ENCODE results near the gene ASCL3.
"Not testable (repeated sequence)": the region's sequence is repeated elsewhere in the genome, so short reads cannot be mapped to it uniquely, and the experiment has no call there.

ASCL3 gene

GRCh38 chr11:8937159-8937558 lies 5.7 kb downstream of the ASCL3 start:
- Histone ChIP-seq H3K36me3 (no peaks in the 10 kb centered on the region), H3K4me3 (ENCODE audit: low read depth, low read length) (no peak overlapping the region), H3K9me3 (no peaks in the 10 kb centered on the region), H3K27me3 (no peaks in the 10 kb centered on the region), H3K4me1 (no peaks in the 10 kb centered on the region)
- DNase-seq = no peak
- TF ChIP-seq CTCF (IDR thresholded peaks at IDR 0.05; ENCODE audit: low read depth, low read length) = no peak

GRCh38 chr11:8935789-8936188 lies 7.0 kb downstream of the ASCL3 start:
- DNase-seq; H3K27me3 ChIP-seq; H3K4me3 ChIP-seq (ENCODE audit: low read depth, low read length); H3K9me3 ChIP-seq; H3K4me1 ChIP-seq; H3K36me3 ChIP-seq: not testable (repeated sequence)

GRCh38 chr11:8934742-8935488 lies 7.9 kb downstream of the ASCL3 start:
- Histone ChIP-seq H3K4me3 (ENCODE audit: low read depth, low read length) (no peak overlapping the region), H3K27me3 (no peaks in the 10 kb centered on the region), H3K36me3 (no peaks in the 10 kb centered on the region), H3K4me1 (no peaks in the 10 kb centered on the region), H3K9me3 (no peaks in the 10 kb centered on the region)
- TF ChIP-seq CTCF (IDR thresholded peaks at IDR 0.05; ENCODE audit: low read depth, low read length) = no peak
- DNase-seq = no peak

GRCh38 chr11:8933931-8934330 lies 8.9 kb downstream of the ASCL3 start:
- H3K9me3 ChIP-seq = no peaks in the 10 kb centered on the region
- no peaks in the 10 kb centered on the region for H3K36me3 ChIP-seq
- no peak overlapping the region for H3K4me3 ChIP-seq (ENCODE audit: low read depth, low read length)
- H3K27me3 ChIP-seq = no peaks in the 10 kb centered on the region
- no peak for TF ChIP-seq CTCF (IDR thresholded peaks at IDR 0.05; ENCODE audit: low read depth, low read length)
- no peaks in the 10 kb centered on the region for H3K4me1 ChIP-seq
- DNase-seq = no peak

- Histone ChIP-seq H3K27me3 (no peaks in the 10 kb centered on the region), H3K9me3 (no peaks in the 10 kb centered on the region), H3K36me3 (no peaks in the 10 kb centered on the region), H3K4me1 (no peaks in the 10 kb centered on the region), H3K4me3 (ENCODE audit: low read depth, low read length) (no peak within 1 kb of the TSS)
- no peak for TF ChIP-seq CTCF (IDR thresholded peaks at IDR 0.05; ENCODE audit: low read depth, low read length)
- no peak for DNase-seq
Observed at GRCh38 chr11:8932564-8933180, 10.1 kb downstream of the ASCL3 start, which contains the start of gene C11orf16. Gene C11orf16, minus strand, starts transcription at chr11:8932947. Its CDS starts 639 bp downstream, at chr11:8932308.

GRCh38 chr11:8930456-8931175 lies 12.2 kb downstream of the ASCL3 start:
- Histone ChIP-seq H3K4me3 (ENCODE audit: low read depth, low read length) (no peak overlapping the region), H3K36me3 (no peaks in the 10 kb centered on the region), H3K27me3 (no peaks in the 10 kb centered on the region), H3K9me3 (no peaks in the 10 kb centered on the region), H3K4me1 (no peaks in the 10 kb centered on the region)
- no peak for DNase-seq
- TF ChIP-seq CTCF (IDR thresholded peaks at IDR 0.05; ENCODE audit: low read depth, low read length) = no peak
